GM21619 (cell line): ENCODE measurements around the gene COPG2.
A peak's percentile ranks its signal among the peaks of the same experiment; 100 is the strongest.

Experiments
- ATAC-seq: cut with Tn5 transposase; IDR thresholded peaks from one replicate; pipeline ENCODE4 v1.9.1; 2021; ENCODE audit not compliant: unreplicated experiment

COPG2 gene

DNA sequence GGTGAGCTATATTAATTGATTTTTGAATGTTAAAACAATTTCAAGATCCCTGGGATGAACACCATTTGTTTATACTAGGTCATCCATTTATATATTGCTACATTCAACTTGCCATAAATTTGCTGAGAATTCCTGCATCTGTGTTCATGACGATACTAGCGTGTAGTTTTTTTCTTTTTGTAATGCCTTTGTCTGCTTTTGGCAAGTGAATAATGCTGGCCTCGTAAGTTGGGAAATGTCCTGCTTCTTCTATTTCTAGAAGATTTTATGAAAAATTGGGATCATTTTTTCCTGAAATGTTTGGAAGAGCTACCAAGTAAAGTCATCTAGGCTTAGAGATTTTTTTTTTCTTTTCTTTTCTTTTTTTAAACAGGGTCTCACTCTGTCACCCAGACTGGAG is 189.6 kb downstream of the COPG2 start:
- no peak for ATAC-seq

DNA sequence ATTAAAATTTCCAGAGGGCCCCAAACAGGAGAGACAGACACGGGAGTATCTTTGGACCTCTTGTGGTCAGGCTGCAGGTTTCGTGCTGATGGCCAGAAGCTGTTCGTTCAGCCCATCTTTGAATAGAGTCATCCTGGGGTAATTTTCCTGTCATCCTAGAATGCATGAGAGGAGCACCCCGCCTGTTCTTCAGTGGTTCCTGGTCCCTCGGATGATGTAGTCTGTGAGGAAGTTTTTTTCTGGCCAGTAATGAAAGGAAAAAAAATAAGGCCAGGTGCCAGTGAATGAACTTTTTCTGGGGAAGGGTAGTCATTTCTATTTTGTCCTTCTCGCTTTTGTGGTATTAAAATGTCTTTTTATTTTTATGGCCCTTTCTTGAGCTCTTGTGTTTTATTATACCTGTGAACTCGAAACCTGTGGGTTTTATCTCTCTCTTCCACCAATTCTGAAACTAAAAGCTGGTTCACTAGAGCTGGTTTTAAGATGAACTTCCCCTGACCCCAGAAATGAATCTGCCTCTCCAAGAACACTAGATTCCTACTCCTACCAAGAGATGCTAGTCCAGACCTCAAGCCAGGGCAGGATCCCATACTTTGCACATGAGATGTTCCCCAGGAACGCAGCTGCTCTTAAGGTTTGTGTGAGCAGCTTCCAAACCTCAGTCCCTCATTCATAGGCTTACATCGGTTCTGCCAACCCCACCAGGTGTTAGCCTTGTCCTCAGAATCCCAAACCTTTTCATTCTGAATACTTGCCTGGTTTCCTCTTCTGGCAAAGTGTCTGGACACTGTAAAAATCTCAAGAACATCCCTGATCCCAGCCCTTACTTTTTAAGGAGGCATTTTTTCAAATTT is 192.0 kb downstream of the COPG2 start:
- ATAC-seq: peak; percentile 71

DNA sequence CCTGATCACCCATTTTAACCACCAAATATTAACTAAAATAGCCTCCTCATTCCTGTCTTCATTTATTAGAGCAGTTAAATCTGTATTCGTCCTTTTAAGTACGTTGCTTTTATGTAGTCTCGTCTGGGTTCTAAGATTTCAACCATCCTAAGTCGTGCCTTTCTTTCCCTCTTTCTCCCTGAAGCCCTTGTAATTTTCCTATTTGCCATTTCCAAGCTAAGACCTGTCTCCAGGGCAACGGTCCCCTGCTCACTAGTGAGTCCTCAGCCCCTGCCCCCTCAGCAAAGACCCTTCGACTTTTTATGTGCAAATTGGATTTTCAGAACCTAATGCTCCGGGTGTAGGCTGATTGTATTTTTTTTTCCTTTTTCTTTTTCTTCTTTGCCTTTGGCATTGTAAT is 192.8 kb downstream of the COPG2 start:
- no peak for ATAC-seq

- ATAC-seq: no peak
Measured at GRCh38 chr7:130473876-130474275, 194.7 kb downstream of the COPG2 start.

- no peak for ATAC-seq
Measured at GRCh38 chr7:130473289-130473688, 195.3 kb downstream of the COPG2 start.

DNA sequence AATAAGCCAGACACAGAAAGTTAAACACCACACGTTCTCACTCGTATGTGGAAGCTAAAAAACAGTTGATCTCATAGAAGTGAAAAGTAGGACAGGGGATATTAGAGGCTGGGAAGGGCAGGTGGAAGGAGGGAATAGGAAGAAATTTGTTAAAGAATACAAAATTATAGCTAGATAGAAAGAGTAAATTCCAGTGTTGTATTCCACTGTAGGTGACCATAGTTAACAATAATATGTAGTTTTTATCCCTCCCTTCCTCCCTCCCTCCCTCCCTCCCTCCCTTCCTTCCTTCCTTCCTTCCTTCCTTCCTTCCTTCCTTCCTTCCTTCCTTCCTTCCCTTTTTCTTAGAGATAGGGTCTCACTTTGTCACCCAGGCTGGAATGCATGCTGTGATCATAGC is 196.6 kb downstream of the COPG2 start:
- ATAC-seq: no peak

DNA sequence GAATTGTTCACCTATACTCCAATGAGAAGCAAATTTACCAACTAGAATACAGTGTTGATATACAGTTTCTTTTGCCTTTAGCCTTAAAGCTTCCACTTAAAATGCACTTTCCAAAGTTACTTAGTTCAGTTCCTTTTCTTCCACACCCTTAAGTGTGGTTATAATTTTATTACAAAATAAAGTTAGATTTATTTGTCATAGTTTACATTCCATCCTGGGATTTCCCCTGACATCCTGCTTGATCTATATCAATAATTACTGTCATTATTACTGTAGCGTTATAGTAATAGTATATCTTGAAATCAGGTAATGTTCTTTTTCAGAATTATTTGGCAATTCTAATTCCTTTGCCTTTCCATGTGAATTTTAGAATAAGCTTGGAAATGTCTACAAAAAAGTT is 199.9 kb downstream of the COPG2 start:
- ATAC-seq: no peak

- ATAC-seq: no peak
Measured at GRCh38 chr7:130463553-130464434, 204.8 kb downstream of the COPG2 start.

GRCh38 chr7:130461272-130461671 is 207.3 kb downstream of the COPG2 start:
- ATAC-seq: no peak

DNA sequence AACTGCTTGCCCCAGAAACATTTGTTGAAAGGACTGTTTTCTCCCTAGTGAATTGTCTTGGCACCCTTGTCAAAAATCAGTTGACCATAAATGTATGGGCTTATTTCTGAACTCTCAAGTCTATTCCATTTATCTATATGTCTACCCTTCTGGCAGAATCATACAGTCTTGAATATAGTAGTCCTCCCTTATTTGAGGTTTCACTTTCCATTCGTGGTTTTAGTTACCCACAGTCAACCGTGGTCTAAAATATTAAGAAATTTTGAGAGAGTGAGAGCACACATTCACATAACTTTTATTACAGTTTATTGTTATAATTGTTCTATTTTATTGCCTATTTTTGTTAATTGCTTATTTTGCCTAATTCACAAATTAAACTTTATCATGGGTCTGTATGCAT is 210.3 kb downstream of the COPG2 start:
- ATAC-seq: peak; percentile 47
